Adrenal gland (tissue), 12 donors: Measurements from ENCODE around the gene C1QTNF7. TPM values are rescaled to one million over a fixed set of nuclear protein-coding genes. Genes with fewer than 3 reads are reported as not detected.

Experiments
- DNase-seq, 7 donors: peaks; one replicate each; pipeline ENCODE4 v3.0.0-alpha.2; 2019 to 2020
- H3K27ac ChIP-seq, 5 donors: fragments of 200-600 bp; sonication (generic) in 4 of 5; 1 replicate in 3 of 5; 2 replicates in 2 of 5; pipeline versions ENCODE4 v1.5.1 to v1.8.0; 2016 to 2020; ENCODE audit warnings: mild to moderate bottlenecking in 1 of 5
- H3K27me3 ChIP-seq: fragments of 200-600 bp; 2 replicates; pipeline ENCODE4 v1.8.0; 2021
- H3K36me3 ChIP-seq, 2 donors: fragments of 200-600 bp; replicated peaks in 1 of 2; 1 replicate in 1 of 2; 2 replicates in 1 of 2; pipeline versions ENCODE4 v1.5.1 to v1.8.0; 2018 to 2022
- H3K4me1 ChIP-seq, 2 donors: fragments of 200-600 bp; replicated peaks in 1 of 2; 1 replicate in 1 of 2; 2 replicates in 1 of 2; pipeline versions ENCODE4 v1.5.1 to v1.8.0; 2018 to 2021
- H3K4me3 ChIP-seq, 4 donors: fragments of 200-600 bp; sonication (generic) in 3 of 4; one replicate each; pipeline ENCODE4 v1.5.1; 2016 to 2018
- H3K9me3 ChIP-seq, 3 donors: fragments of 200-600 bp; sonication (generic) in 1 of 3; replicated peaks in 1 of 3; 1 replicate in 2 of 3; 2 replicates in 1 of 3; pipeline versions ENCODE4 v1.5.1 to v1.8.0; 2016 to 2021
- CTCF ChIP-seq, 6 experiments: fragments of 450-650 bp in 4 of 6; fragments of 200-600 bp in 2 of 6; sonication (generic) in 1 of 6; IDR thresholded peaks; 1 replicate in 5 of 6; 2 replicates in 1 of 6; pipeline versions ENCODE4 v1.5.1 to v1.8.0; 2016 to 2021; ENCODE audit warnings: antibody characterized with exemption in 6 of 6, mild to moderate bottlenecking in 2 of 6, moderate library complexity in 1 of 6
- POLR2A ChIP-seq, 2 donors: fragments of 450-650 bp; IDR thresholded peaks; one replicate each; pipeline ENCODE4 v1.6.1; 2017; ENCODE audit warnings: antibody characterized with exemption in 2 of 2, mild to moderate bottlenecking in 2 of 2, moderate library complexity in 1 of 2
- WGBS, 4 donors: extraction: QIAGEN DNeasy Blood & Tissue Kit in 2 of 4; methylation state at CpG; one replicate each; pipeline versions ENCODE4 v1.1.5 to v1.1.7; 2013 to 2017; 5-methylcytosine and 5-hydroxymethylcytosine counted together
- intact Hi-C, 2 donors: fragments of 100-400 bp; cut with DNase I; formaldehyde crosslinking; loops; one replicate each; pipeline versions ENCODE4 v1.14.1 to v1.15.0; 2022 to 2023
- polyA plus RNA-seq, 3 donors: library from polyadenylated mRNA; stranded (reverse); fragments of 200-250 nt in 2 of 3; fragments of 350-450 nt in 1 of 3; fragmentation: Illumina TruSeq in 1 of 3; extraction: RNeasy Lipid Tissue Mini Kit (QIAGEN cat#74804) in 1 of 3; gene quantifications; one replicate each; pipeline ENCODE4 v1.2.3, GENCODE V29; 2013 to 2014
- total RNA-seq, 9 donors: library from RNA; depleted of rRNA in 4 of 9; stranded (reverse); fragments of >200 nt in 4 of 9; fragments of 120-200 nt in 1 of 9; fragmentation: NEBNext Ultra II Directional in 1 of 9; extraction: Animal tissue kit (Norgen Biotek cat#: 25700) in 1 of 9; gene quantifications; one replicate each; pipeline versions ENCODE4 v1.1.0 to v1.2.4, GENCODE V29; 2013 to 2023
- donor health status: healthy with polysubstance abuse.
- donor health status: Bipolar disorder and iron deficiency.
- donor health status: DM: yes; HTN: yes; CAD: no.
- donor health status: DM: no; HTN: no; CAD: no.
- donor health status: DM: no; HTN: no; CAD: no.
- donor health status: DM: yes; HTN: yes; CAD: no.

The C1QTNF7 gene
- total and polyA plus RNA-seq, 12 donors, result 0.09 to 2.8 (median 1.1) TPM

- H3K27ac ChIP-seq, result no peak overlapping the region
- no peaks in the 10 kb centered on the region for H3K36me3 ChIP-seq
- DNase-seq, result peak in 6 of 7 donors; percentile 10 to 68 (median 30)
- no peak for TF ChIP-seq CTCF (IDR thresholded peaks at IDR 0.05)
- TF ChIP-seq POLR2A (IDR thresholded peaks at IDR 0.05), result no peak
- H3K4me1 ChIP-seq, result peaks cover 13 to 24% of the 10 kb centered on the region in 2 donors
- H3K27me3 ChIP-seq, result no peaks in the 10 kb centered on the region
- 80 to 90% (median 87%) methylated on average over 3 of the region's 3 CpGs for WGBS, 4 donors
- intact Hi-C loops, result loop anchor here in 1 of 2 donors (5.0 to 10.0 kb wide), 2 partner anchors 60 to 223 kb away; no protein-coding TSS in a partner anchor
- H3K9me3 ChIP-seq, result no peaks in the 10 kb centered on the region
- H3K4me3 ChIP-seq, result no peak overlapping the region
These were observed 27.5 kb downstream of the C1QTNF7 start for GRCh38 chr4:15455290-15455689.

GRCh38 chr4:15457406-15458201, 29.8 kb downstream of the C1QTNF7 start:
- no peaks in the 10 kb centered on the region for H3K27me3 ChIP-seq
- H3K27ac ChIP-seq, result peak overlapping the region in 2 of 5 donors; percentile 30 to 42
- H3K9me3 ChIP-seq, result no peaks in the 10 kb centered on the region
- TF ChIP-seq CTCF (IDR thresholded peaks at IDR 0.05) (peak; percentile 76 to 81 (median 78)), POLR2A (IDR thresholded peaks at IDR 0.05) (no peak)
- H3K4me1 ChIP-seq, result peaks cover 3 to 8% of the 10 kb centered on the region in 2 donors
- WGBS, 4 donors, result 17 to 22% (median 20%) methylated on average over 7 of the region's 7 CpGs
- H3K36me3 ChIP-seq, result no peaks in the 10 kb centered on the region
- intact Hi-C loops, result loop anchor here in 1 of 2 donors (5.0 to 10.0 kb wide), 2 partner anchors 63 to 225 kb away; no protein-coding TSS in a partner anchor
- no peak for DNase-seq
- H3K4me3 ChIP-seq, result no peak overlapping the region

- intact Hi-C loops, result loop anchor here in 1 of 2 donors (5.0 to 10.0 kb wide), 2 partner anchors 64 to 226 kb away; no protein-coding TSS in a partner anchor
- DNase-seq, result no peak
- no peak overlapping the region for H3K4me3 ChIP-seq
- no peaks in the 10 kb centered on the region for H3K36me3 ChIP-seq
- TF ChIP-seq CTCF (IDR thresholded peaks at IDR 0.05) (no peak), POLR2A (IDR thresholded peaks at IDR 0.05) (no peak)
- WGBS, 4 donors, result 71 to 87% (median 82%) methylated on average over 2 of the region's 2 CpGs
- H3K9me3 ChIP-seq, result no peaks in the 10 kb centered on the region
- H3K4me1 ChIP-seq, result peaks cover 3 to 8% of the 10 kb centered on the region in 2 donors
- no peaks in the 10 kb centered on the region for H3K27me3 ChIP-seq
- no peak overlapping the region for H3K27ac ChIP-seq
These were observed 30.8 kb downstream of the C1QTNF7 start for GRCh38 chr4:15458616-15459015.

- Histone ChIP-seq H3K4me1 (peaks cover 3 to 8% of the 10 kb centered on the region in 2 donors), H3K27me3 (no peaks in the 10 kb centered on the region), H3K27ac (no peak overlapping the region), H3K9me3 (no peaks in the 10 kb centered on the region), H3K4me3 (no peak overlapping the region), H3K36me3 (no peaks in the 10 kb centered on the region)
- intact Hi-C loops, result loop anchor here (5.0 to 10.0 kb wide), 3 partner anchors 65 to 227 kb away; no protein-coding TSS in a partner anchor
- DNase-seq, result no peak
- TF ChIP-seq CTCF (IDR thresholded peaks at IDR 0.05), result no peak
- no peak for TF ChIP-seq POLR2A (IDR thresholded peaks at IDR 0.05)
These were observed 31.9 kb downstream of the C1QTNF7 start for GRCh38 chr4:15459706-15460105.
